HepG2 (cell line): ENCODE data around the gene DOLK. TPM values are rescaled to one million over a fixed set of nuclear protein-coding genes. Genes with fewer than 3 reads are reported as not detected.

Source experiments
- ATF1 ChIP-seq: IDR thresholded peaks from 2 replicates; pipeline ENCODE4 v1.6.1; 2016; ENCODE audit warnings: mild to moderate bottlenecking, control low read depth
- CBFB ChIP-seq: sonication (generic); formaldehyde crosslinking; IDR thresholded peaks from 2 replicates; pipeline ENCODE4 v1.4.0; 2020; ENCODE audit warnings: missing genetic modification reagents
- CHD4 ChIP-seq: fragments of 200-600 bp; sonication (generic); IDR thresholded peaks from 2 replicates; pipeline ENCODE4 v1.7.0; 2017; ENCODE audit warnings: mild to moderate bottlenecking, low read length, borderline replicate concordance
- FOXA1 ChIP-seq, 2 experiments: fragments of 450-650 bp in 1 of 2; sonication (generic) in 1 of 2; formaldehyde crosslinking in 1 of 2; IDR thresholded peaks; 2 replicates each; pipeline versions ENCODE4 v1.4.0 to v1.6.1; 2016 to 2020; ENCODE audit warnings: missing genetic modification reagents in 1 of 2
- KLF15 ChIP-seq: sonication (generic); formaldehyde crosslinking; IDR thresholded peaks from 2 replicates; pipeline ENCODE4 v1.8.1; 2023; ENCODE audit warnings: borderline replicate concordance, mild to moderate bottlenecking, inconsistent platforms, missing genetic modification reagents, mixed read lengths
- KMT2B ChIP-seq: IDR thresholded peaks from 2 replicates; pipeline ENCODE4 v1.6.1; 2016; ENCODE audit warnings: missing genetic modification reagents, missing compliant biosample characterization
- MYNN ChIP-seq: sonication (generic); formaldehyde crosslinking; IDR thresholded peaks from 2 replicates; pipeline ENCODE4 v1.4.0; 2020; ENCODE audit warnings: mild to moderate bottlenecking, low read depth, missing genetic modification reagents
- NCOA5 ChIP-seq: sonication (generic); formaldehyde crosslinking; IDR thresholded peaks from 2 replicates; pipeline ENCODE4 v1.4.0; 2020; ENCODE audit warnings: missing genetic modification reagents
- PCBP2 ChIP-seq: fragments of 200-400 bp; formaldehyde crosslinking; optimal IDR thresholded peaks from 2 replicates; pipeline ENCODE3; 2018; ENCODE audit warnings: low read length, low read depth; ENCODE audit not compliant: poor library complexity, severe bottlenecking
- RXRB ChIP-seq: IDR thresholded peaks from 2 replicates; pipeline ENCODE4 v1.6.1; 2016; ENCODE audit warnings: borderline replicate concordance, missing genetic modification reagents, missing compliant biosample characterization
- TEAD2 ChIP-seq: sonication (generic); formaldehyde crosslinking; IDR thresholded peaks from 2 replicates; pipeline ENCODE4 v1.9.0; 2021; ENCODE audit warnings: missing genetic modification reagents
- ZBTB20 ChIP-seq: sonication (generic); formaldehyde crosslinking; IDR thresholded peaks from 2 replicates; pipeline ENCODE4 v1.8.1; 2023; ENCODE audit warnings: missing genetic modification reagents, low read depth, mild to moderate bottlenecking, borderline replicate concordance
- ZNF143 ChIP-seq: sonication (generic); formaldehyde crosslinking; IDR thresholded peaks from 2 replicates; pipeline ENCODE4 v1.4.0; 2020; ENCODE audit warnings: missing genetic modification reagents
- ZNF205 ChIP-seq: IDR thresholded peaks from 2 replicates; pipeline ENCODE4 v1.6.1; 2018; ENCODE audit warnings: missing biosample characterization, missing genetic modification reagents
- ZNF7 ChIP-seq: IDR thresholded peaks from 2 replicates; pipeline ENCODE4 v1.6.1; 2016; ENCODE audit warnings: missing biosample characterization, missing genetic modification reagents
- polyA plus RNA-seq, 8 experiments: library from polyadenylated mRNA; depleted of rRNA in 3 of 8; stranded (reverse) in 7 of 8; unstranded in 1 of 8; fragments of >200 nt; fragmentation: Illumina TruSeq in 4 of 8; extraction: Trizol in 4 of 8; gene quantifications; 2 replicates each; pipeline versions ENCODE4 v1.2.1 to v1.2.3, GENCODE V29; 2011 to 2016; ENCODE audit warnings: low read depth in 4 of 8, missing spikeins in 1 of 8, mixed read lengths in 1 of 8; ENCODE audit not compliant: insufficient read depth in 1 of 8
- total RNA-seq, 5 experiments: library from RNA; depleted of rRNA; stranded (reverse); fragments of >200 nt; fragmentation: Illumina TruSeq; extraction: Trizol; gene quantifications; 2 replicates each; pipeline ENCODE4 v1.2.3, GENCODE V29; 2016; ENCODE audit warnings: low read depth in 1 of 5
- TF ChIP-seq, protein P1 (sequence below): sonication (generic); formaldehyde crosslinking; IDR thresholded peaks from 2 replicates; pipeline ENCODE4 v1.4.0; 2020; ENCODE audit warnings: missing genetic modification reagents
- TF ChIP-seq, protein P2 (sequence below): sonication (generic); formaldehyde crosslinking; IDR thresholded peaks from 2 replicates; pipeline ENCODE4 v1.4.0; 2020; ENCODE audit warnings: missing genetic modification reagents, borderline replicate concordance
- TF ChIP-seq, protein P3 (sequence below): sonication (generic); formaldehyde crosslinking; IDR thresholded peaks from 2 replicates; pipeline ENCODE4 v1.9.0; 2022; ENCODE audit warnings: missing genetic modification reagents, mild to moderate bottlenecking, borderline replicate concordance
- TF ChIP-seq, protein P4 (sequence below): sonication (generic); formaldehyde crosslinking; conservative IDR thresholded peaks from 2 replicates; pipeline ENCODE4 v1.4.0; 2020; ENCODE audit warnings: missing genetic modification reagents
- TF ChIP-seq, protein P5 (sequence below): sonication (generic); formaldehyde crosslinking; IDR thresholded peaks from 2 replicates; pipeline ENCODE4 v1.5.0; 2020; ENCODE audit warnings: missing genetic modification reagents

The DOLK gene
- total and polyA plus RNA-seq, 2 of the 13 experiments (the other 11 are each of a cell fraction or from before 2014, with no cell fraction given) = 15.4 to 18.7 TPM

DNA sequence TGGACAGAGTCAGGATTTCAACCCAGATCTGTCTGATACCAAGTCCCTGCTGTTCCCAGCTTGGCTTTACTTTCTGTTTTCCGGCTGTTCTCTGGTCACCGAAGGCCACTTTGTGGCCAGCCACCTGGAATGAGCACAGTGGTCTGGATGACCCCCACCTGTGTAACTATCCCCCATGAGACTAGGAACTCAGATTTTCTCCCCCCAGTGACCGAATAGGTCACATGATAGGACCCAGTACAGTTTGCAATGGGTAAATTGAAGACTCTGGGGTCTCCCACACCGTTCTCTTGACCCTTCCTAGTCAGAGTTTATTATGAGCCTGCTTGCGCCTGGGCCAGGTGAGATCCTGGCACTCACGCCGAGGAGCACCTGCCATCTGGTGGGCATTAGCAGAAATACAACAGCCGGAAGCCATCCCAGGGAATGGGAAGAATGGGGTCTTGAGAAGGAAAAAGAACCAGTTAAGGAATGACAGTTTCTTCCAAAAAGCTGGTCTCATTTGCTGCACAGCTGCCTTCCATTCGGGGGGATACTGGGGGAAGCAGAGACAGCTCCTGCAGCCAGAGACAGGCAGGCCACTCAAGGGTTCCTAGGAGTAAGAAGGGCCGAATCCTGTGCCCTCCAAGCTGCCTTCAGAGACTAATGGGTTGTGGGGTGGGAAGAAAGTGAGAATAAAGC lies 19.5 kb downstream of the DOLK start (continued):
- TF ChIP-seq, protein P1, sequence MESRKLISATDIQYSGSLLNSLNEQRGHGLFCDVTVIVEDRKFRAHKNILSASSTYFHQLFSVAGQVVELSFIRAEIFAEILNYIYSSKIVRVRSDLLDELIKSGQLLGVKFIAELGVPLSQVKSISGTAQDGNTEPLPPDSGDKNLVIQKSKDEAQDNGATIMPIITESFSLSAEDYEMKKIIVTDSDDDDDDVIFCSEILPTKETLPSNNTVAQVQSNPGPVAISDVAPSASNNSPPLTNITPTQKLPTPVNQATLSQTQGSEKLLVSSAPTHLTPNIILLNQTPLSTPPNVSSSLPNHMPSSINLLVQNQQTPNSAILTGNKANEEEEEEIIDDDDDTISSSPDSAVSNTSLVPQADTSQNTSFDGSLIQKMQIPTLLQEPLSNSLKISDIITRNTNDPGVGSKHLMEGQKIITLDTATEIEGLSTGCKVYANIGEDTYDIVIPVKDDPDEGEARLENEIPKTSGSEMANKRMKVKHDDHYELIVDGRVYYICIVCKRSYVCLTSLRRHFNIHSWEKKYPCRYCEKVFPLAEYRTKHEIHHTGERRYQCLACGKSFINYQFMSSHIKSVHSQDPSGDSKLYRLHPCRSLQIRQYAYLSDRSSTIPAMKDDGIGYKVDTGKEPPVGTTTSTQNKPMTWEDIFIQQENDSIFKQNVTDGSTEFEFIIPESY (CRISPR knock-in tag) = peak; percentile 68
- TF ChIP-seq CBFB (CRISPR knock-in tag) = no peak
- TF ChIP-seq, protein P2, sequence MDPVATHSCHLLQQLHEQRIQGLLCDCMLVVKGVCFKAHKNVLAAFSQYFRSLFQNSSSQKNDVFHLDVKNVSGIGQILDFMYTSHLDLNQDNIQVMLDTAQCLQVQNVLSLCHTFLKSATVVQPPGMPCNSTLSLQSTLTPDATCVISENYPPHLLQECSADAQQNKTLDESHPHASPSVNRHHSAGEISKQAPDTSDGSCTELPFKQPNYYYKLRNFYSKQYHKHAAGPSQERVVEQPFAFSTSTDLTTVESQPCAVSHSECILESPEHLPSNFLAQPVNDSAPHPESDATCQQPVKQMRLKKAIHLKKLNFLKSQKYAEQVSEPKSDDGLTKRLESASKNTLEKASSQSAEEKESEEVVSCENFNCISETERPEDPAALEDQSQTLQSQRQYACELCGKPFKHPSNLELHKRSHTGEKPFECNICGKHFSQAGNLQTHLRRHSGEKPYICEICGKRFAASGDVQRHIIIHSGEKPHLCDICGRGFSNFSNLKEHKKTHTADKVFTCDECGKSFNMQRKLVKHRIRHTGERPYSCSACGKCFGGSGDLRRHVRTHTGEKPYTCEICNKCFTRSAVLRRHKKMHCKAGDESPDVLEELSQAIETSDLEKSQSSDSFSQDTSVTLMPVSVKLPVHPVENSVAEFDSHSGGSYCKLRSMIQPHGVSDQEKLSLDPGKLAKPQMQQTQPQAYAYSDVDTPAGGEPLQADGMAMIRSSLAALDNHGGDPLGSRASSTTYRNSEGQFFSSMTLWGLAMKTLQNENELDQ = no peak
- TF ChIP-seq, protein P3, sequence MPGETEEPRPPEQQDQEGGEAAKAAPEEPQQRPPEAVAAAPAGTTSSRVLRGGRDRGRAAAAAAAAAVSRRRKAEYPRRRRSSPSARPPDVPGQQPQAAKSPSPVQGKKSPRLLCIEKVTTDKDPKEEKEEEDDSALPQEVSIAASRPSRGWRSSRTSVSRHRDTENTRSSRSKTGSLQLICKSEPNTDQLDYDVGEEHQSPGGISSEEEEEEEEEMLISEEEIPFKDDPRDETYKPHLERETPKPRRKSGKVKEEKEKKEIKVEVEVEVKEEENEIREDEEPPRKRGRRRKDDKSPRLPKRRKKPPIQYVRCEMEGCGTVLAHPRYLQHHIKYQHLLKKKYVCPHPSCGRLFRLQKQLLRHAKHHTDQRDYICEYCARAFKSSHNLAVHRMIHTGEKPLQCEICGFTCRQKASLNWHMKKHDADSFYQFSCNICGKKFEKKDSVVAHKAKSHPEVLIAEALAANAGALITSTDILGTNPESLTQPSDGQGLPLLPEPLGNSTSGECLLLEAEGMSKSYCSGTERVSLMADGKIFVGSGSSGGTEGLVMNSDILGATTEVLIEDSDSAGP = peak; percentile 71; the same call in 1 of the 2 replicates
- TF ChIP-seq ZNF7 (CRISPR knock-in tag) = no peak
- no peak for TF ChIP-seq KMT2B (CRISPR knock-in tag)
- peak; percentile 40; the same call in 1 of the 2 replicates for TF ChIP-seq RXRB (CRISPR knock-in tag)
- TF ChIP-seq, protein P4, sequence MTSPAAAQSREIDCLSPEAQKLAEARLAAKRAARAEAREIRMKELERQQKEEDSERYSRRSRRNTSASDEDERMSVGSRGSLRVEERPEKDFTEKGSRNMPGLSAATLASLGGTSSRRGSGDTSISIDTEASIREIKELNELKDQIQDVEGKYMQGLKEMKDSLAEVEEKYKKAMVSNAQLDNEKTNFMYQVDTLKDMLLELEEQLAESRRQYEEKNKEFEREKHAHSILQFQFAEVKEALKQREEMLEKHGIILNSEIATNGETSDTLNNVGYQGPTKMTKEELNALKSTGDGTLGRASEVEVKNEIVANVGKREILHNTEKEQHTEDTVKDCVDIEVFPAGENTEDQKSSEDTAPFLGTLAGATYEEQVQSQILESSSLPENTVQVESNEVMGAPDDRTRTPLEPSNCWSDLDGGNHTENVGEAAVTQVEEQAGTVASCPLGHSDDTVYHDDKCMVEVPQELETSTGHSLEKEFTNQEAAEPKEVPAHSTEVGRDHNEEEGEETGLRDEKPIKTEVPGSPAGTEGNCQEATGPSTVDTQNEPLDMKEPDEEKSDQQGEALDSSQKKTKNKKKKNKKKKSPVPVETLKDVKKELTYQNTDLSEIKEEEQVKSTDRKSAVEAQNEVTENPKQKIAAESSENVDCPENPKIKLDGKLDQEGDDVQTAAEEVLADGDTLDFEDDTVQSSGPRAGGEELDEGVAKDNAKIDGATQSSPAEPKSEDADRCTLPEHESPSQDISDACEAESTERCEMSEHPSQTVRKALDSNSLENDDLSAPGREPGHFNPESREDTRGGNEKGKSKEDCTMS (CRISPR knock-in tag) = no peak
- TF ChIP-seq CHD4 = no peak
- TF ChIP-seq ZNF143 (CRISPR knock-in tag) = no peak
- no peak for TF ChIP-seq TEAD2 (CRISPR knock-in tag)
- no peak for TF ChIP-seq ZNF205
- TF ChIP-seq PCBP2 = no peak
- TF ChIP-seq NCOA5 (CRISPR knock-in tag) = no peak
- no peak for TF ChIP-seq FOXA1 (IDR thresholded peaks at IDR 0.05)
- no peak for TF ChIP-seq FOXA1 (CRISPR knock-in tag; IDR thresholded peaks at IDR 0.05)
- 0 out of 2 replicates have a peak, but pooled peaks have one; percentile 27 for TF ChIP-seq MYNN (CRISPR knock-in tag)
- no peak for TF ChIP-seq ATF1 (CRISPR knock-in tag)
- TF ChIP-seq, protein P5, sequence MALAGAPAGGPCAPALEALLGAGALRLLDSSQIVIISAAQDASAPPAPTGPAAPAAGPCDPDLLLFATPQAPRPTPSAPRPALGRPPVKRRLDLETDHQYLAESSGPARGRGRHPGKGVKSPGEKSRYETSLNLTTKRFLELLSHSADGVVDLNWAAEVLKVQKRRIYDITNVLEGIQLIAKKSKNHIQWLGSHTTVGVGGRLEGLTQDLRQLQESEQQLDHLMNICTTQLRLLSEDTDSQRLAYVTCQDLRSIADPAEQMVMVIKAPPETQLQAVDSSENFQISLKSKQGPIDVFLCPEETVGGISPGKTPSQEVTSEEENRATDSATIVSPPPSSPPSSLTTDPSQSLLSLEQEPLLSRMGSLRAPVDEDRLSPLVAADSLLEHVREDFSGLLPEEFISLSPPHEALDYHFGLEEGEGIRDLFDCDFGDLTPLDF (CRISPR knock-in tag) = no peak
- 0 out of 2 replicates have a peak, but pooled peaks have one; percentile 38 for TF ChIP-seq ZBTB20
- TF ChIP-seq KLF15 (CRISPR knock-in tag) = no peak
